Mammary epithelial cell (primary cell): ENCODE data around the gene CACNG8.

Experiments
- EZH2 ChIP-seq: IDR thresholded peaks from 2 replicates; pipeline ENCODE4 v1.6.1; 2012; ENCODE audit warnings: low read length, inconsistent platforms, borderline replicate concordance
- TF ChIP-seq, protein P1 (sequence below), 2 donors: IDR thresholded peaks in 1 of 2; conservative IDR thresholded peaks in 1 of 2; 2 replicates each; pipeline ENCODE4 v1.5.1; 2011 to 2012; ENCODE audit warnings: inconsistent platforms in 2 of 2, low read length in 2 of 2, mild to moderate bottlenecking in 2 of 2, control low read depth in 1 of 2, low read depth in 1 of 2; ENCODE audit not compliant: insufficient read depth in 1 of 2; ENCODE audit errors: extremely low read depth in 1 of 2

DNA sequence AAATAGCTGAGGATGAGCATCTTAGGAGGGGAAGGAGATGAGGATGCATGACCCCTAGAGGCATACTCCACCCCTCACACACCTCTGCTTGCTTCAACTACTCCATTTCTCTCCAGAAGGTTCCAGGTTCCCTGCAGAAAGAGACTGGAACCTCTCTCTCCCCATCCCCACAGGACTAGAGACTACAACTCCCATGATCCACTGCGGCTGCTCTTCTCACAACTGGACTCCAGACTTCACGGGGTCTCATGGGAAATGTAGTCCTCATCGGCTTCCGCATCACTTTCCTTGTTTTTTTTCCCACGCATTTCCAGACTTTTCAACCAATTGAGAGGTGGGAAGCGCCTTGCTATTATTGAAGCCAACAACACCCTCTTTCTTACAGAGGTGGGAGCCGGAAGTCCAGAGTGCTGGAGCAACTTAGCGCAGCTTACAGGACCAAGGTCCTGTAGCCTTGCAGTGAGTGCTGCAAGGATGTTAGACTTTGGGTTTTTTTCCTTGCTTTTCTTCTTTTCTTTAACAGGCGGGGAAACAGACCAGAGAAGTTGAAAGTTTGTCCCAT lies 14.8 kb downstream of the CACNG8 start:
- TF ChIP-seq, protein P1, sequence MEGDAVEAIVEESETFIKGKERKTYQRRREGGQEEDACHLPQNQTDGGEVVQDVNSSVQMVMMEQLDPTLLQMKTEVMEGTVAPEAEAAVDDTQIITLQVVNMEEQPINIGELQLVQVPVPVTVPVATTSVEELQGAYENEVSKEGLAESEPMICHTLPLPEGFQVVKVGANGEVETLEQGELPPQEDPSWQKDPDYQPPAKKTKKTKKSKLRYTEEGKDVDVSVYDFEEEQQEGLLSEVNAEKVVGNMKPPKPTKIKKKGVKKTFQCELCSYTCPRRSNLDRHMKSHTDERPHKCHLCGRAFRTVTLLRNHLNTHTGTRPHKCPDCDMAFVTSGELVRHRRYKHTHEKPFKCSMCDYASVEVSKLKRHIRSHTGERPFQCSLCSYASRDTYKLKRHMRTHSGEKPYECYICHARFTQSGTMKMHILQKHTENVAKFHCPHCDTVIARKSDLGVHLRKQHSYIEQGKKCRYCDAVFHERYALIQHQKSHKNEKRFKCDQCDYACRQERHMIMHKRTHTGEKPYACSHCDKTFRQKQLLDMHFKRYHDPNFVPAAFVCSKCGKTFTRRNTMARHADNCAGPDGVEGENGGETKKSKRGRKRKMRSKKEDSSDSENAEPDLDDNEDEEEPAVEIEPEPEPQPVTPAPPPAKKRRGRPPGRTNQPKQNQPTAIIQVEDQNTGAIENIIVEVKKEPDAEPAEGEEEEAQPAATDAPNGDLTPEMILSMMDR (conservative IDR thresholded peaks at IDR 0.05 in 1 of 2, IDR thresholded peaks at IDR 0.05 in 1 of 2; ENCODE audit: extremely low read depth in 1 of 2, insufficient read depth in 1 of 2, low read depth in 1 of 2, low read length in 2 of 2) = no peak
- TF ChIP-seq EZH2 = no peak
